WTC11 (cell line): ENCODE measurements around the gene IGFBP2.

Experiments used
- CREB1 ChIP-seq: sonication (generic); formaldehyde crosslinking; IDR thresholded peaks from 2 replicates; pipeline ENCODE4 v1.8.0; 2023; ENCODE audit warnings: mild to moderate bottlenecking, missing genetic modification reagents
- CTCF ChIP-seq: fragments of 200-600 bp; IDR thresholded peaks from 2 replicates; pipeline ENCODE4 v1.8.0; 2022; ENCODE audit warnings: antibody characterized with exemption
- FOXK1 ChIP-seq: sonication (generic); formaldehyde crosslinking; IDR thresholded peaks from 2 replicates; pipeline ENCODE4 v1.8.0; 2022; ENCODE audit warnings: mild to moderate bottlenecking, moderate library complexity, missing genetic modification reagents
- FOXP1 ChIP-seq: sonication (generic); formaldehyde crosslinking; IDR thresholded peaks from 2 replicates; pipeline ENCODE4 v1.8.0; 2022; ENCODE audit warnings: missing genetic modification reagents, mild to moderate bottlenecking, moderate library complexity, borderline replicate concordance
- RELA ChIP-seq: sonication (generic); formaldehyde crosslinking; IDR thresholded peaks from 2 replicates; pipeline ENCODE4 v1.8.1; 2022; ENCODE audit warnings: missing genetic modification reagents, mild to moderate bottlenecking, borderline replicate concordance
- SP1 ChIP-seq: sonication (generic); formaldehyde crosslinking; conservative IDR thresholded peaks from 2 replicates; pipeline ENCODE4 v1.8.1; 2022; ENCODE audit warnings: missing genetic modification reagents
- ZNF121 ChIP-seq: sonication (generic); formaldehyde crosslinking; IDR thresholded peaks from 2 replicates; pipeline ENCODE4 v1.8.0; 2023; ENCODE audit warnings: missing genetic modification reagents
- ZNF232 ChIP-seq: sonication (generic); formaldehyde crosslinking; IDR thresholded peaks from 2 replicates; pipeline ENCODE4 v1.8.0; 2022; ENCODE audit warnings: mild to moderate bottlenecking, missing genetic modification reagents
- TF ChIP-seq, protein P1 (sequence below): sonication (generic); formaldehyde crosslinking; IDR thresholded peaks from 2 replicates; pipeline ENCODE4 v1.8.1; 2023; ENCODE audit warnings: mild to moderate bottlenecking, missing genetic modification reagents, borderline replicate concordance
- TF ChIP-seq, protein P2 (sequence below): sonication (generic); formaldehyde crosslinking; IDR thresholded peaks from 2 replicates; pipeline ENCODE4 v1.8.1; 2022; ENCODE audit warnings: missing genetic modification reagents, borderline replicate concordance
- TF ChIP-seq, protein P3 (sequence below): sonication (generic); formaldehyde crosslinking; IDR thresholded peaks from 2 replicates; pipeline ENCODE4 v1.8.1; 2023; ENCODE audit warnings: mild to moderate bottlenecking, moderate library complexity, missing genetic modification reagents
- TF ChIP-seq, protein P4 (sequence below): sonication (generic); formaldehyde crosslinking; IDR thresholded peaks from 2 replicates; pipeline ENCODE4 v1.8.1; 2022; ENCODE audit warnings: mild to moderate bottlenecking, missing genetic modification reagents, moderate library complexity, borderline replicate concordance
- TF ChIP-seq, protein P5 (sequence below): sonication (generic); formaldehyde crosslinking; IDR thresholded peaks from 2 replicates; pipeline ENCODE4 v1.8.1; 2023; ENCODE audit warnings: mild to moderate bottlenecking, missing genetic modification reagents, moderate library complexity
- TF ChIP-seq, protein P6 (sequence below): sonication (generic); formaldehyde crosslinking; IDR thresholded peaks from 2 replicates; pipeline ENCODE4 v1.8.1; 2022; ENCODE audit warnings: low read depth, missing genetic modification reagents, borderline replicate concordance

GRCh38 chr2:216683846-216684245, 50.6 kb downstream of the IGFBP2 start:
- no peak for TF ChIP-seq FOXK1 (CRISPR knock-in tag)
- no peak for TF ChIP-seq CTCF
- TF ChIP-seq RELA (CRISPR knock-in tag), result no peak
- TF ChIP-seq, protein P1, sequence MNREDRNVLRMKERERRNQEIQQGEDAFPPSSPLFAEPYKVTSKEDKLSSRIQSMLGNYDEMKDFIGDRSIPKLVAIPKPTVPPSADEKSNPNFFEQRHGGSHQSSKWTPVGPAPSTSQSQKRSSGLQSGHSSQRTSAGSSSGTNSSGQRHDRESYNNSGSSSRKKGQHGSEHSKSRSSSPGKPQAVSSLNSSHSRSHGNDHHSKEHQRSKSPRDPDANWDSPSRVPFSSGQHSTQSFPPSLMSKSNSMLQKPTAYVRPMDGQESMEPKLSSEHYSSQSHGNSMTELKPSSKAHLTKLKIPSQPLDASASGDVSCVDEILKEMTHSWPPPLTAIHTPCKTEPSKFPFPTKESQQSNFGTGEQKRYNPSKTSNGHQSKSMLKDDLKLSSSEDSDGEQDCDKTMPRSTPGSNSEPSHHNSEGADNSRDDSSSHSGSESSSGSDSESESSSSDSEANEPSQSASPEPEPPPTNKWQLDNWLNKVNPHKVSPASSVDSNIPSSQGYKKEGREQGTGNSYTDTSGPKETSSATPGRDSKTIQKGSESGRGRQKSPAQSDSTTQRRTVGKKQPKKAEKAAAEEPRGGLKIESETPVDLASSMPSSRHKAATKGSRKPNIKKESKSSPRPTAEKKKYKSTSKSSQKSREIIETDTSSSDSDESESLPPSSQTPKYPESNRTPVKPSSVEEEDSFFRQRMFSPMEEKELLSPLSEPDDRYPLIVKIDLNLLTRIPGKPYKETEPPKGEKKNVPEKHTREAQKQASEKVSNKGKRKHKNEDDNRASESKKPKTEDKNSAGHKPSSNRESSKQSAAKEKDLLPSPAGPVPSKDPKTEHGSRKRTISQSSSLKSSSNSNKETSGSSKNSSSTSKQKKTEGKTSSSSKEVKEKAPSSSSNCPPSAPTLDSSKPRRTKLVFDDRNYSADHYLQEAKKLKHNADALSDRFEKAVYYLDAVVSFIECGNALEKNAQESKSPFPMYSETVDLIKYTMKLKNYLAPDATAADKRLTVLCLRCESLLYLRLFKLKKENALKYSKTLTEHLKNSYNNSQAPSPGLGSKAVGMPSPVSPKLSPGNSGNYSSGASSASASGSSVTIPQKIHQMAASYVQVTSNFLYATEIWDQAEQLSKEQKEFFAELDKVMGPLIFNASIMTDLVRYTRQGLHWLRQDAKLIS (CRISPR knock-in tag), result no peak
- no peak for TF ChIP-seq SP1 (CRISPR knock-in tag)
- TF ChIP-seq, protein P2, sequence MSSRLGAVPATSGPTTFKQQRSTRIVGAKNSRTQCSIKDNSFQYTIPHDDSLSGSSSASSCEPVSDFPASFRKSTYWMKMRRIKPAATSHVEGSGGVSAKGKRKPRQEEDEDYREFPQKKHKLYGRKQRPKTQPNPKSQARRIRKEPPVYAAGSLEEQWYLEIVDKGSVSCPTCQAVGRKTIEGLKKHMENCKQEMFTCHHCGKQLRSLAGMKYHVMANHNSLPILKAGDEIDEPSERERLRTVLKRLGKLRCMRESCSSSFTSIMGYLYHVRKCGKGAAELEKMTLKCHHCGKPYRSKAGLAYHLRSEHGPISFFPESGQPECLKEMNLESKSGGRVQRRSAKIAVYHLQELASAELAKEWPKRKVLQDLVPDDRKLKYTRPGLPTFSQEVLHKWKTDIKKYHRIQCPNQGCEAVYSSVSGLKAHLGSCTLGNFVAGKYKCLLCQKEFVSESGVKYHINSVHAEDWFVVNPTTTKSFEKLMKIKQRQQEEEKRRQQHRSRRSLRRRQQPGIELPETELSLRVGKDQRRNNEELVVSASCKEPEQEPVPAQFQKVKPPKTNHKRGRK, result no peak
- no peak for TF ChIP-seq CREB1
- TF ChIP-seq, protein P3, sequence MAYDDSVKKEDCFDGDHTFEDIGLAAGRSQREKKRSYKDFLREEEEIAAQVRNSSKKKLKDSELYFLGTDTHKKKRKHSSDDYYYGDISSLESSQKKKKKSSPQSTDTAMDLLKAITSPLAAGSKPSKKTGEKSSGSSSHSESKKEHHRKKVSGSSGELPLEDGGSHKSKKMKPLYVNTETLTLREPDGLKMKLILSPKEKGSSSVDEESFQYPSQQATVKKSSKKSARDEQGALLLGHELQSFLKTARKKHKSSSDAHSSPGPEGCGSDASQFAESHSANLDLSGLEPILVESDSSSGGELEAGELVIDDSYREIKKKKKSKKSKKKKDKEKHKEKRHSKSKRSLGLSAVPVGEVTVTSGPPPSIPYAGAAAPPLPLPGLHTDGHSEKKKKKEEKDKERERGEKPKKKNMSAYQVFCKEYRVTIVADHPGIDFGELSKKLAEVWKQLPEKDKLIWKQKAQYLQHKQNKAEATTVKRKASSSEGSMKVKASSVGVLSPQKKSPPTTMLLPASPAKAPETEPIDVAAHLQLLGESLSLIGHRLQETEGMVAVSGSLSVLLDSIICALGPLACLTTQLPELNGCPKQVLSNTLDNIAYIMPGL (CRISPR knock-in tag), result no peak
- no peak for TF ChIP-seq ZNF121 (CRISPR knock-in tag)
- TF ChIP-seq, protein P4, sequence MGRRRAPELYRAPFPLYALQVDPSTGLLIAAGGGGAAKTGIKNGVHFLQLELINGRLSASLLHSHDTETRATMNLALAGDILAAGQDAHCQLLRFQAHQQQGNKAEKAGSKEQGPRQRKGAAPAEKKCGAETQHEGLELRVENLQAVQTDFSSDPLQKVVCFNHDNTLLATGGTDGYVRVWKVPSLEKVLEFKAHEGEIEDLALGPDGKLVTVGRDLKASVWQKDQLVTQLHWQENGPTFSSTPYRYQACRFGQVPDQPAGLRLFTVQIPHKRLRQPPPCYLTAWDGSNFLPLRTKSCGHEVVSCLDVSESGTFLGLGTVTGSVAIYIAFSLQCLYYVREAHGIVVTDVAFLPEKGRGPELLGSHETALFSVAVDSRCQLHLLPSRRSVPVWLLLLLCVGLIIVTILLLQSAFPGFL (CRISPR knock-in tag), result no peak
- TF ChIP-seq, protein P5, sequence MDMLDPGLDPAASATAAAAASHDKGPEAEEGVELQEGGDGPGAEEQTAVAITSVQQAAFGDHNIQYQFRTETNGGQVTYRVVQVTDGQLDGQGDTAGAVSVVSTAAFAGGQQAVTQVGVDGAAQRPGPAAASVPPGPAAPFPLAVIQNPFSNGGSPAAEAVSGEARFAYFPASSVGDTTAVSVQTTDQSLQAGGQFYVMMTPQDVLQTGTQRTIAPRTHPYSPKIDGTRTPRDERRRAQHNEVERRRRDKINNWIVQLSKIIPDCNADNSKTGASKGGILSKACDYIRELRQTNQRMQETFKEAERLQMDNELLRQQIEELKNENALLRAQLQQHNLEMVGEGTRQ (CRISPR knock-in tag), result no peak
- no peak for TF ChIP-seq ZNF232
- TF ChIP-seq FOXP1 (CRISPR knock-in tag), result no peak
- TF ChIP-seq, protein P6, sequence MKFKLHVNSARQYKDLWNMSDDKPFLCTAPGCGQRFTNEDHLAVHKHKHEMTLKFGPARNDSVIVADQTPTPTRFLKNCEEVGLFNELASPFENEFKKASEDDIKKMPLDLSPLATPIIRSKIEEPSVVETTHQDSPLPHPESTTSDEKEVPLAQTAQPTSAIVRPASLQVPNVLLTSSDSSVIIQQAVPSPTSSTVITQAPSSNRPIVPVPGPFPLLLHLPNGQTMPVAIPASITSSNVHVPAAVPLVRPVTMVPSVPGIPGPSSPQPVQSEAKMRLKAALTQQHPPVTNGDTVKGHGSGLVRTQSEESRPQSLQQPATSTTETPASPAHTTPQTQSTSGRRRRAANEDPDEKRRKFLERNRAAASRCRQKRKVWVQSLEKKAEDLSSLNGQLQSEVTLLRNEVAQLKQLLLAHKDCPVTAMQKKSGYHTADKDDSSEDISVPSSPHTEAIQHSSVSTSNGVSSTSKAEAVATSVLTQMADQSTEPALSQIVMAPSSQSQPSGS (CRISPR knock-in tag), result no peak
